Endothelial cell of umbilical vein (primary cell): ENCODE data around the gene DIS3L2. TPM values are rescaled to one million over a fixed set of nuclear protein-coding genes. Genes with fewer than 3 reads are reported as not detected.

Experiments
- BruUV-seq: library from RNA; stranded (reverse); fragments of 400-500 nt; replicated peaks from 2 replicates; lab custom pipeline; 2021; lab: Mats Ljungman, UMichigan
- CTCF ChIA-PET: fragments of 300-600, 350-600 bp; sonication (Branson Sonifier 250); formaldehyde crosslinking; loops from one replicate; lab custom pipeline; 2021; ENCODE audit warnings: antibody characterized with exemption, inconsistent platforms; lab: Charles Lee
- POLR2A ChIA-PET: fragments of 300-600, 350-600 bp; sonication (Branson Sonifier 250); formaldehyde crosslinking; loops from one replicate; lab custom pipeline; 2021; ENCODE audit warnings: antibody characterized with exemption, inconsistent platforms; lab: Charles Lee
- DNase-seq: peaks from one replicate; pipeline ENCODE4 v3.0.0-alpha.2; 2011; ENCODE audit warnings: low read depth, low spot score
- FAIRE-seq: peaks from 2 replicates; lab custom pipeline; 2011; peaks lifted over from hg19 to GRCh38; lab: Jason Lieb, UNC
- H2AFZ ChIP-seq: 2 replicates; pipeline ENCODE4 v1.6.0; 2012; ENCODE audit warnings: low read depth, low read length, control low read depth, inconsistent platforms
- H3K27ac ChIP-seq: 2 replicates; pipeline ENCODE4 v1.5.1; 2011; ENCODE audit warnings: low read depth, mild to moderate bottlenecking, control low read depth, low read length, moderate library complexity; ENCODE audit not compliant: insufficient read depth
- H3K27me3 ChIP-seq, 2 experiments: 2 replicates each; pipeline versions ENCODE4 v1.6.0 to v1.6.1; 2011; ENCODE audit warnings: low read length in 2 of 2, mixed read lengths in 1 of 2; ENCODE audit not compliant: control insufficient read depth in 2 of 2, insufficient read depth in 2 of 2
- H3K36me3 ChIP-seq, 2 experiments: 2 replicates in 1 of 2; 3 replicates in 1 of 2; pipeline ENCODE4 v1.5.1; 2011; ENCODE audit warnings: low read length in 2 of 2, mild to moderate bottlenecking in 1 of 2, moderate library complexity in 1 of 2; ENCODE audit not compliant: control insufficient read depth in 2 of 2, insufficient read depth in 2 of 2; ENCODE audit errors: extremely low read depth in 1 of 2
- H3K4me1 ChIP-seq: 3 replicates; pipeline ENCODE4 v1.5.1; 2011; ENCODE audit warnings: mild to moderate bottlenecking, low read length; ENCODE audit not compliant: control insufficient read depth, insufficient read depth; ENCODE audit errors: extremely low read depth
- H3K4me2 ChIP-seq: 2 replicates; pipeline ENCODE4 v1.6.1; 2011; ENCODE audit warnings: low read length, control low read depth, mixed read lengths; ENCODE audit not compliant: insufficient read depth
- H3K4me3 ChIP-seq, 3 experiments: fragments of 200-600 bp in 1 of 3; sonication (generic), shearing (Covaris generic) in 1 of 3; replicated peaks in 1 of 3; 2 replicates each; pipeline ENCODE4 v1.5.1; 2011 to 2016; ENCODE audit warnings: control low read depth in 3 of 3, low read length in 3 of 3, mild to moderate bottlenecking in 2 of 3, inconsistent platforms in 1 of 3, low read depth in 1 of 3, moderate library complexity in 1 of 3; ENCODE audit not compliant: insufficient read depth in 1 of 3
- H3K79me2 ChIP-seq: 2 replicates; pipeline ENCODE4 v1.6.0; 2012; ENCODE audit warnings: low read length, inconsistent platforms; ENCODE audit not compliant: control insufficient read depth, insufficient read depth
- H3K9ac ChIP-seq: replicated peaks from 2 replicates; pipeline ENCODE3; 2011; ENCODE audit warnings: low read length, control low read depth; ENCODE audit not compliant: insufficient read depth; ENCODE audit errors: extremely low read depth
- H3K9me1 ChIP-seq: replicated peaks from 3 replicates; pipeline ENCODE4 v1.6.0; 2011; ENCODE audit warnings: mild to moderate bottlenecking, low read length; ENCODE audit not compliant: control insufficient read depth, insufficient read depth; ENCODE audit errors: extremely low read depth
- H3K9me3 ChIP-seq: replicated peaks from 2 replicates; pipeline ENCODE4 v1.5.1; 2012; ENCODE audit warnings: low read length, inconsistent platforms; ENCODE audit not compliant: control insufficient read depth, insufficient read depth
- H4K20me1 ChIP-seq: replicated peaks from 2 replicates; pipeline ENCODE3; 2011; ENCODE audit warnings: mild to moderate bottlenecking, low read length; ENCODE audit not compliant: control insufficient read depth, insufficient read depth; ENCODE audit errors: extremely low read depth
- CTCF ChIP-seq, 2 donors: IDR thresholded peaks; 1 replicate in 1 of 2; 2 replicates in 1 of 2; pipeline ENCODE4 v1.5.1; 2011; ENCODE audit warnings: low read length in 2 of 2, mild to moderate bottlenecking in 2 of 2, moderate library complexity in 2 of 2, control low read depth in 1 of 2, inconsistent platforms in 1 of 2, low read depth in 1 of 2; ENCODE audit not compliant: insufficient read depth in 1 of 2; ENCODE audit errors: extremely low read depth in 1 of 2
- EZH2 ChIP-seq: IDR thresholded peaks from 2 replicates; pipeline ENCODE4 v1.6.1; 2012; ENCODE audit warnings: borderline replicate concordance, low read depth, mild to moderate bottlenecking, moderate library complexity, low read length, inconsistent platforms; ENCODE audit not compliant: severe bottlenecking
- FOS ChIP-seq: IDR thresholded peaks from 2 replicates; pipeline ENCODE4 v1.6.1; 2011; ENCODE audit warnings: mild to moderate bottlenecking, low read length, moderate library complexity, borderline replicate concordance; ENCODE audit not compliant: insufficient read depth
- GATA2 ChIP-seq: IDR thresholded peaks from 2 replicates; pipeline ENCODE4 v1.7.0; 2011; ENCODE audit warnings: low read depth, mild to moderate bottlenecking, moderate library complexity, mixed read lengths, low read length; ENCODE audit not compliant: insufficient read length, insufficient read depth
- JUN ChIP-seq: IDR thresholded peaks from 2 replicates; pipeline ENCODE4 v1.6.1; 2011; ENCODE audit warnings: borderline replicate concordance, low read depth; ENCODE audit not compliant: insufficient read length, insufficient read depth
- MAX ChIP-seq: IDR thresholded peaks from 2 replicates; pipeline ENCODE4 v1.6.1; 2011; ENCODE audit not compliant: insufficient read depth, insufficient read length
- MYC ChIP-seq: IDR thresholded peaks from one replicate; pipeline ENCODE4 v1.6.1; 2011; ENCODE audit warnings: mild to moderate bottlenecking, low read depth, low read length
- POLR2A ChIP-seq: IDR thresholded peaks from 2 replicates; pipeline ENCODE4 v1.6.1; 2012; ENCODE audit warnings: low read depth, mild to moderate bottlenecking, control low read depth, low read length
- POLR2AphosphoS5 ChIP-seq: IDR thresholded peaks from 2 replicates; pipeline ENCODE4 v1.6.1; 2012; ENCODE audit warnings: low read depth, mild to moderate bottlenecking, control low read depth, low read length, moderate library complexity; ENCODE audit not compliant: insufficient read depth
- dilution Hi-C: fragments of 300-500 bp; cut with MboI; formaldehyde crosslinking; loops from one replicate; pipeline ENCODE4 v1.15.0; 2019; ENCODE audit warnings: low sequenced_read_pairs; ENCODE audit not compliant: extremely low pct_ligation_motif_present
- intact Hi-C: fragments of 100-400 bp; cut with micrococcal nuclease; formaldehyde crosslinking; loops from one replicate; pipeline ENCODE4 v1.10.0; 2022
- polyA plus RNA-seq, 4 experiments: library from polyadenylated mRNA; depleted of rRNA in 3 of 4; stranded (reverse) in 3 of 4; unstranded in 1 of 4; fragments of >200 nt; gene quantifications; 2 replicates each; pipeline versions ENCODE4 v1.2.1 to v1.2.3, GENCODE V29; 2011 to 2012; ENCODE audit warnings: missing spikeins in 1 of 4
- total RNA-seq: library from RNA; stranded (reverse); gene quantifications from 2 replicates; pipeline ENCODE4 v1.2.3, GENCODE V29; 2021

The DIS3L2 gene
- total and polyA plus RNA-seq, 2 donors (not counting 3 experiments of a cell fraction or from before 2014, with no cell fraction given) = 14.6 to 31.2 TPM

- TF ChIP-seq MAX (no peak), MYC (no peak)
- POLR2A ChIA-PET = no interaction called here
- intact Hi-C loops = no loop called here
- Histone ChIP-seq H3K27me3 (no peaks in the 10 kb centered on the region), H4K20me1 (peaks cover 2% of the 10 kb centered on the region), H3K27ac (no peak overlapping the region), H3K4me2 (no peak overlapping the region), H3K9me1 (no peaks in the 10 kb centered on the region), H3K36me3 (peaks cover 0 to 2% of the 10 kb centered on the region in 2 experiments), H3K4me3 (no peak overlapping the region), H3K9me3 (no peaks in the 10 kb centered on the region), H3K79me2 (no peaks in the 10 kb centered on the region), H3K4me1 (no peaks in the 10 kb centered on the region), H2AFZ (no peak overlapping the region), H3K9ac (no peak overlapping the region)
- dilution Hi-C loops = no loop called here
- CTCF ChIA-PET = interaction anchor here (0.6 to 1.2 kb wide), 2 partner anchors 16 to 70 kb away, joined by 3 read pairs; no protein-coding TSS in a partner anchor
- no peak for FAIRE-seq
- BruUV-seq = no TSS peak
- DNase-seq = no peak
These were observed 283.6 kb downstream of the DIS3L2 start for GRCh38 chr2:232245111-232245510.

- Histone ChIP-seq H3K27me3 (no peaks in the 10 kb centered on the region), H3K4me2 (no peak overlapping the region), H3K79me2 (no peaks in the 10 kb centered on the region), H3K9me3 (no peaks in the 10 kb centered on the region), H3K27ac (no peak overlapping the region), H3K9ac (no peak overlapping the region), H3K4me3 (no peak overlapping the region), H4K20me1 (peaks cover 2% of the 10 kb centered on the region), H2AFZ (no peak overlapping the region), H3K9me1 (no peaks in the 10 kb centered on the region), H3K36me3 (peaks cover 0 to 2% of the 10 kb centered on the region in 2 experiments), H3K4me1 (no peaks in the 10 kb centered on the region)
- FAIRE-seq (no peak), DNase-seq (no peak)
- dilution Hi-C loops = no loop called here
- BruUV-seq = no TSS peak
- ChIA-PET POLR2A (no interaction called here), CTCF (interaction anchor here (1.2 to 1.4 kb wide), 2 partner anchors 17 to 46 kb away, joined by 3 read pairs; no protein-coding TSS in a partner anchor)
- intact Hi-C loops = no loop called here
- TF ChIP-seq MYC = no peak
- no peak for TF ChIP-seq EZH2
- TF ChIP-seq GATA2 = no peak
- no peak for TF ChIP-seq MAX
- TF ChIP-seq CTCF (IDR thresholded peaks at IDR 0.05; ENCODE audit: extremely low read depth in 1 of 2, insufficient read depth in 1 of 2, low read depth in 1 of 2, low read length in 2 of 2) = no peak
- no peak for TF ChIP-seq POLR2AphosphoS5
- TF ChIP-seq JUN = no peak
- no peak for TF ChIP-seq POLR2A
- no peak for TF ChIP-seq FOS
These were observed 284.7 kb downstream of the DIS3L2 start for GRCh38 chr2:232246245-232246644.
